Measurements from ENCODE around the gene UBE3B.

GRCh38 chr12:109571773-109572505, 94.5 kb downstream of the UBE3B start:
- TF ChIP-seq CTCF (conservative IDR thresholded peaks at IDR 0.05 in 1 of 2, IDR thresholded peaks at IDR 0.05 in 1 of 2; ENCODE audit: low read depth in 1 of 2, low read length in 2 of 2) (no peak), EZH2 (IDR thresholded peaks at IDR 0.05; ENCODE audit: low read length, missing control alignments) (no peak)

All from fibroblast of lung (primary cell).